ENCODE measurements around the gene MRPL48.
"Not testable (repeated sequence)": the region's sequence is repeated elsewhere in the genome, so short reads cannot be mapped to it uniquely, and the experiment has no call there.

Gene MRPL48

DNA sequence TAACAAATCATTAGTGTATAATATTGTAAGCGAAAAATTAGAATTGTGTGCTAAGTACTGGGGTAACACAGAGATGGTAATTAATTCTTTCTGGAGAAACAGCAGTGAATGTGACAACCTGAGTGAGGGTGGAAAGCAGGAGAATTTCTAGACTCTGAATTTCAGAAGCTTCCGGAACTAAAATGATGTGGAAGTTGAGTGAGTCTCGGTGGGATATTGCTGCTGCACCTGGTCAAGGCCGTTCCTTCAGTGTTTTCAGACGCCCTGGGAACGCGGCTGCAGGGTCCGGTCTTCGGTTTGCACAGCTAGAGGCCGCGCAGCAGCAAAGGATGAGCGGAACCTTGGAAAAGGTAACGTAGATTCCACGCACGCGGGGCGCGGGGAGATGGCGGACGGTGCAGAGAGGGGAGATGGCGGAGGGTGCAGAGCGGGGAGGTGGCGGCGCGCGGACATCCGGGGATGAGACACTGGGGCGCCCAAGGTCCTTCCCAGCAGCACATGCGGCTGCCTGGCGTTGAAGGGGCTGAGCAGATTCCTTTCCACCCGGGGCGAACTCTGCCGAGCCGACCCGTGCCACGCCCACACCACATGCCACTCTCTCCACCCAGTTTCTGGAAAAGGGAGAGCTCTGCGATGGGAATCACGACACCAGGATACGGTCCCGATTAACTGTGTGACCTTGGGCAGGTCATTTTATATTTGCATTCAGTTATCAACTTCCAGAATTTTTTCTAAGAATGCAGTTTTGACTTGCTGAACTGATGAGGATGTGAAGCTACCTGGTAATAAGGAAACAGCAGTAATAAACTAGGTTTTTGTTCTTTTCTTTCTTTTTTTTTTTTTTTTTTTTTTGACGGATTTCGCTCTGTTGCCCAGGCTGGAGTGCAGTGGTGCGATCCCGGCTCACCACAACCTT is at the start of gene MRPL48:
MRPL48 (plus strand) TSS at position 232 of the 916 bp plus-strand sequence; CDS start at position 330, 98 bp downstream.
- Histone ChIP-seq H3K36me3 (ENCODE audit: control insufficient read depth in 5 of 5, insufficient read depth in 5 of 5, low read length in 5 of 5) (no peaks in the 10 kb centered on the region), H3K27me3 (ENCODE audit: control insufficient read depth in 5 of 5, insufficient read depth in 4 of 5, low read length in 5 of 5) (no peaks in the 10 kb centered on the region), H3K4me3 (ENCODE audit: low read depth in 1 of 5, low read length in 5 of 5) (peak within 1 kb of the TSS; percentile 90 to 99 (median 97)), H3K9ac (ENCODE audit: low read length in 5 of 5) (peak within 1 kb of the TSS in 4 of 5 donors; percentile 66 to 86 (median 76)), H3K9me3 (ENCODE audit: control insufficient read depth in 5 of 5, low read length in 5 of 5) (no peaks in the 10 kb centered on the region), H3K27ac (ENCODE audit: low read depth, low read length) (peak within 1 kb of the TSS; percentile 63), H3K4me1 (ENCODE audit: control insufficient read depth in 5 of 5, insufficient read depth in 5 of 5, low read length in 5 of 5) (peaks cover 0 to 24% (median 13%) of the 10 kb centered on the region in 5 donors)

DNA sequence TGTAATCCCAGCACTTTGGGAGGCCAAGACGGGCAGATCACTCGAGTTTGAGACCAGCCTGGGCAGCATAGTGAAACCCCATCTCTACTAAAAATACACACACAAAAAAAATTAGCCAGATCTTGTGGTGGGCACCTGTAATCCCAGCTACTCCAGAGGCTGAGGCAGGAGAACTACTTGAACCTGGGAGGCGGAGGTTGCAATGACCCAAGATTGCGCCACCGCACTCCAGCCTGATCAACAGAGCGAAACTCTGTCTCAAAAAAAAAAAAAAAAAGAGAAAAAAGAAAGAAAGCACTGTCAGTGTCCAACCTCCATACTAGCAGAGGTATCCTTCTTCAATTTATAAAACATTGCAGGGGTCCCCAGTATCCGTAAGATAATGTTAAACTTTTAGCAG is 44.6 kb upstream of the MRPL48 start:
- H3K36me3 ChIP-seq (ENCODE audit: control insufficient read depth in 5 of 5, insufficient read depth in 5 of 5, low read length in 5 of 5) = no peaks in the 10 kb centered on the region
- no peaks in the 10 kb centered on the region for H3K27me3 ChIP-seq (ENCODE audit: control insufficient read depth in 5 of 5, insufficient read depth in 4 of 5, low read length in 5 of 5)
- no peak overlapping the region for H3K9ac ChIP-seq (ENCODE audit: low read length in 5 of 5)
- H3K27ac ChIP-seq (ENCODE audit: low read depth, low read length) = no peak overlapping the region
- no peak overlapping the region for H3K4me3 ChIP-seq (ENCODE audit: low read depth in 1 of 5, low read length in 5 of 5)
- no peaks in the 10 kb centered on the region for H3K9me3 ChIP-seq (ENCODE audit: control insufficient read depth in 5 of 5, low read length in 5 of 5)
- H3K4me1 ChIP-seq (ENCODE audit: control insufficient read depth in 5 of 5, insufficient read depth in 5 of 5, low read length in 5 of 5) = no peaks in the 10 kb centered on the region

DNA sequence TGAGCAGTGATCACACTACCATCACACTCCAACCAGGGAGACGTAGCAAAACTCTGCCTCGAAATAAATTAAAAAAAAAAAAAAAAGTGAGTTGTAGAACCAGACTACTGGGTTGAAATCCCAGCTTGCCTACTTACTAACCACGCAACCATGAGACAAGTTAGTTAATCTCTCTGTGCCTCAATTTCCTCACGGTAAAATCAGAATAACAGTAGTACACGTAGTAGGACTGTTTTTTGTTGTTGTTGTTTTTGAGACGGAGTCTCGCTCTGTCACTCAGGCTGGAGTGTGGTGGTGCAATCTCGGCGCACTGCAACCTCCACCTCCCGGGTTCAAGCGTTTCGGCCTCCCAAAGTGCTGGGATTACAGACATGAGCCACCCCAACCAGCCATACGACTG is 41.0 kb upstream of the MRPL48 start:
- Histone ChIP-seq H3K27me3 (ENCODE audit: control insufficient read depth in 5 of 5, insufficient read depth in 4 of 5, low read length in 5 of 5) (no peaks in the 10 kb centered on the region), H3K36me3 (ENCODE audit: control insufficient read depth in 5 of 5, insufficient read depth in 5 of 5, low read length in 5 of 5) (no peaks in the 10 kb centered on the region), H3K9ac (ENCODE audit: low read length in 5 of 5) (no peak overlapping the region), H3K4me1 (ENCODE audit: control insufficient read depth in 5 of 5, insufficient read depth in 5 of 5, low read length in 5 of 5) (peaks cover 0 to 6% (median 0%) of the 10 kb centered on the region in 5 donors), H3K27ac (ENCODE audit: low read depth, low read length) (no peak overlapping the region), H3K9me3 (ENCODE audit: control insufficient read depth in 5 of 5, low read length in 5 of 5) (no peaks in the 10 kb centered on the region), H3K4me3 (ENCODE audit: low read depth in 1 of 5, low read length in 5 of 5) (no peak overlapping the region)

DNA sequence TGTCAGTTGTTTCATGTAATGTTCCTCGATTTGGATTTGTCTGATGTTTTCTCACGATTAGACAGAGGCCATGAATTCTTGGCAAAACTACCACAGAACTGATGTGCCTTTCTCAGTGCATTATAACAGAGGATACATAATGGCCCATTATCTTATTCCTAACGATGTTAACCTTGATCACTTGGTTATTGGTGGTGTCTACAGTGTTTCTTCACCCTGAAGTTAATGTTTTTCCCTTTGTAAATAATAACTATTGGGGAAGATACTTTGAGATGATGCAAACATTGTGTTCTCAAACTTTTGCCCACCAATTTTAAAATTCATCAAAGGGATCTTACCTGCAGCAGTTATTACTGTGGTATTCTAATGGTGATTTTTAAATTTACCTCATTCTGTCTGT is 39.9 kb upstream of the MRPL48 start:
- Histone ChIP-seq H3K36me3 (ENCODE audit: control insufficient read depth in 5 of 5, insufficient read depth in 5 of 5, low read length in 5 of 5) (no peaks in the 10 kb centered on the region), H3K4me1 (ENCODE audit: control insufficient read depth in 5 of 5, insufficient read depth in 5 of 5, low read length in 5 of 5) (peaks cover 0 to 9% (median 6%) of the 10 kb centered on the region in 5 donors), H3K9ac (ENCODE audit: low read length in 5 of 5) (peak overlapping the region in 1 of 5 donors; percentile 24), H3K4me3 (ENCODE audit: low read depth in 1 of 5, low read length in 5 of 5) (no peak overlapping the region), H3K27ac (ENCODE audit: low read depth, low read length) (no peak overlapping the region), H3K9me3 (ENCODE audit: control insufficient read depth in 5 of 5, low read length in 5 of 5) (no peaks in the 10 kb centered on the region), H3K27me3 (ENCODE audit: control insufficient read depth in 5 of 5, insufficient read depth in 4 of 5, low read length in 5 of 5) (no peaks in the 10 kb centered on the region)

DNA sequence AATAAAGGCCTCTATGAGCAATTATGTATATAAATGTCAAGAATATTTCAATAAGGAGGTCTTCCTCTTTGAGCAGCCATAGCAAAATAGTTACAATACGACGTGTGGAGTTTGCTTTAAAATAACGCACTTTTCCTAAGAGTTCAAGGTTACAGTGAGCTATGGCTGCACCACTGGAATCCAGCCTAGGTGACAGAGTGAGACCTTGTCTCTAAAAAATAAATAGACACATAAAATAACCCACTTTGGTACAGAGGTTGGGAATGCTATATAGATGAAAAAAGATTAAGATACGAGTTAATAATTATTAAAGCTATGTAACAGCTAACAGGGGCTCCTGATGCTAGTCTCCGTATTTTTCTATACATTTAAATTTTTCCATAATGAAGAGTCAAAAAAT is 39.4 kb upstream of the MRPL48 start:
- Histone ChIP-seq H3K9me3 (ENCODE audit: control insufficient read depth in 5 of 5, low read length in 5 of 5) (no peaks in the 10 kb centered on the region), H3K36me3 (ENCODE audit: control insufficient read depth in 5 of 5, insufficient read depth in 5 of 5, low read length in 5 of 5) (no peaks in the 10 kb centered on the region), H3K4me1 (ENCODE audit: control insufficient read depth in 5 of 5, insufficient read depth in 5 of 5, low read length in 5 of 5) (peaks cover 0 to 9% (median 6%) of the 10 kb centered on the region in 5 donors), H3K27ac (ENCODE audit: low read depth, low read length) (no peak overlapping the region), H3K4me3 (ENCODE audit: low read depth in 1 of 5, low read length in 5 of 5) (no peak overlapping the region), H3K9ac (ENCODE audit: low read length in 5 of 5) (no peak overlapping the region), H3K27me3 (ENCODE audit: control insufficient read depth in 5 of 5, insufficient read depth in 4 of 5, low read length in 5 of 5) (no peaks in the 10 kb centered on the region)

DNA sequence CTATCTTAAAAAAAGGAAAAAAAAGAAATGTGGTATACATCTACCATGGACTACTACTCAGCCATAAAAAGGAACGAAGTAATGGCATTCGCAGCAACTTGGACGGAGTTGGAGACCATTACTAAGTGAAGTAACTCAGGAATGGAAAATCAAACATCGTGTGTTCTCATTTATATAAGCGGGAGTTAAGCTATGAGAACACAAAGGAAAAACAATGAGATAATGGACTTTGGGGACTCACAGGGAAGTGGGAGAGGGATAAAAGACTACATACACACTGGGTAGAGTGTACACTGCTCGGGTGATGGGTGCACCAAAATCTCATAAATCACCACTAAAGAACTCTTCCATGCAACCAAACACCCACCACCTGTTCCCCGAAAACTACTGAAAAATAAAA is 38.6 kb upstream of the MRPL48 start:
- no peaks in the 10 kb centered on the region for H3K27me3 ChIP-seq (ENCODE audit: control insufficient read depth in 5 of 5, insufficient read depth in 4 of 5, low read length in 5 of 5)
- H3K4me3 ChIP-seq (ENCODE audit: low read depth in 1 of 5, low read length in 5 of 5) = no peak overlapping the region
- H3K27ac ChIP-seq (ENCODE audit: low read depth, low read length) = no peak overlapping the region
- peaks cover 0 to 3% (median 0%) of the 10 kb centered on the region in 5 donors for H3K36me3 ChIP-seq (ENCODE audit: control insufficient read depth in 5 of 5, insufficient read depth in 5 of 5, low read length in 5 of 5)
- H3K9ac ChIP-seq (ENCODE audit: low read length in 5 of 5) = peak overlapping the region in 1 of 5 donors; percentile 39
- no peaks in the 10 kb centered on the region for H3K9me3 ChIP-seq (ENCODE audit: control insufficient read depth in 5 of 5, low read length in 5 of 5)
- H3K4me1 ChIP-seq (ENCODE audit: control insufficient read depth in 5 of 5, insufficient read depth in 5 of 5, low read length in 5 of 5) = peaks cover 0 to 9% (median 6%) of the 10 kb centered on the region in 5 donors

DNA sequence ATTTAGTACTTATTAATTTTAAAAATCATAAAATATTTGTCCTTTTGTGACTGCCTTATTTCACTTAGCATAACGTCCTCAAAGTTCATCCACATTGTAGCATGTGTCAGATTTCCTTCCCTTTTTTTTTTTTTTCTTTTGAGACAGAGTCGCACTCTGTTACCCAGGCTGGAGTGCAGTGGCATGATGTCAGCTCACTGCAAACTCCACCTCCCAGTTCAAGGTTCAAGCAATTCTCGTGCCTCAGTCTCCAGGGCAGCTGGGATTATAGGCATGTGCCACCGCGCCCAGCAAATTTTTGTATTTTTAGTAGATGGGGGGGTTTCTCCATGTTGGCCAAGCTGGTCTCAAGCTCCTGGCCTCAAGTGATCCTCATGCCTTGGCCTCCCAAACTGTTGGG is 37.4 kb upstream of the MRPL48 start:
- H3K4me3 ChIP-seq (ENCODE audit: low read depth in 1 of 5, low read length in 5 of 5) = no peak overlapping the region
- H3K36me3 ChIP-seq (ENCODE audit: control insufficient read depth in 5 of 5, insufficient read depth in 5 of 5, low read length in 5 of 5) = peaks cover 0 to 3% (median 0%) of the 10 kb centered on the region in 5 donors
- no peaks in the 10 kb centered on the region for H3K9me3 ChIP-seq (ENCODE audit: control insufficient read depth in 5 of 5, low read length in 5 of 5)
- H3K9ac ChIP-seq (ENCODE audit: low read length in 5 of 5) = no peak overlapping the region
- no peaks in the 10 kb centered on the region for H3K27me3 ChIP-seq (ENCODE audit: control insufficient read depth in 5 of 5, insufficient read depth in 4 of 5, low read length in 5 of 5)
- H3K4me1 ChIP-seq (ENCODE audit: control insufficient read depth in 5 of 5, insufficient read depth in 5 of 5, low read length in 5 of 5) = peaks cover 0 to 9% (median 6%) of the 10 kb centered on the region in 5 donors
- H3K27ac ChIP-seq (ENCODE audit: low read depth, low read length) = no peak overlapping the region

DNA sequence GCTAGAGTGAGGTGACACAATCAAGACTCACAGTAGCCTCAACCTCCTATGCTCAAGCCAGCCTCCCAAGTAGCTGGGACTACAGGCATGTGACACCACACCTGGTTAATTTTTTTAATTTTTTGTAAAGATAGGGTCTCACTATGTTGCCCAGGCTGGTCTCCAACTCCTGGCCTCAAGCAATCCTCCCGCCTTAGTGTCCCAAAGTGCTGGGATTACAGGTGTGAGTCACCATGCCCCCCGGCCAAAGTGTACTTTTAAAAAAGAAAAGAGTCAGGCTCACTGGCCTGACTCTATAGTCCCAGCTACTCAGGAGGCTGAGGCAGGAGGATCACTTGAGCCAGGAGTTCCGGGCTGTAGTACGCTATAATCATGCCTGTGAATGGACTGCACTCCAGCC is 36.8 kb upstream of the MRPL48 start:
- not testable (repeated sequence) for H3K9ac ChIP-seq (ENCODE audit: low read length in 5 of 5); H3K4me1 ChIP-seq (ENCODE audit: control insufficient read depth in 5 of 5, insufficient read depth in 5 of 5, low read length in 5 of 5); H3K36me3 ChIP-seq (ENCODE audit: control insufficient read depth in 5 of 5, insufficient read depth in 5 of 5, low read length in 5 of 5); H3K27ac ChIP-seq (ENCODE audit: low read depth, low read length); H3K27me3 ChIP-seq (ENCODE audit: control insufficient read depth in 5 of 5, insufficient read depth in 4 of 5, low read length in 5 of 5); H3K4me3 ChIP-seq (ENCODE audit: low read depth in 1 of 5, low read length in 5 of 5); H3K9me3 ChIP-seq (ENCODE audit: control insufficient read depth in 5 of 5, low read length in 5 of 5)

DNA sequence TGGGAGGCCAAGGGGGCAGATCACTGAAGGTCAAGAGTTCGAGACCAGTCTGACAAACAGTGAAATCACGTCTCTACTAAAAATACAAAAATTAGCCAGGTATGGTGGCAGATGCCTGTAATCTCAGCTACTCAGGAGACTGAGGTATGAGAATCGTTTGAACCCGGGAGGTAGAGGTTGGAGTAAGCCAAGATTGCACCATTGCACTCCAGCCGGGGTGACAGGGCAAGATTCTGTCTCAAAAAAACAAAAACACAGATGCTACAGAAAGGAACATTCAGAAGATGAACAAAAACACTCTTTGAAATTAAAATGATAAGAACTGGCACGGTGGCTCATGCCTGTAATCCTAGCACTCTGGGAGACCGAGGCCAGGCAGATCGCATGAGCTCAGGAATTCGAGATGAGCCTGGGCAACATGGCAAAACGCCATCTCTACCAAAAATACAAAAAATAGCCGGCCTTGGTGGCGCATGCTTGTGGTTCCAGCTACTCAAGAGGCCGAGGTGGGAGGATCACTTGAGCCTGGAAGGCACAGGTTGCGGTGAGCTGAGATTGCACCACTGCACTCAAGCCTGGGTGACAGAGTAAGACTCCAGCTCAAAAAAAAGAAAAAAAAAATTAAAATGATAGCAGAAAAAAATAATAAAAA is 35.3 kb upstream of the MRPL48 start:
- Histone ChIP-seq H3K9me3 (ENCODE audit: control insufficient read depth in 5 of 5, low read length in 5 of 5) (no peaks in the 10 kb centered on the region), H3K4me3 (ENCODE audit: low read depth in 1 of 5, low read length in 5 of 5) (no peak overlapping the region), H3K4me1 (ENCODE audit: control insufficient read depth in 5 of 5, insufficient read depth in 5 of 5, low read length in 5 of 5) (peaks cover 0 to 9% (median 6%) of the 10 kb centered on the region in 5 donors), H3K27ac (ENCODE audit: low read depth, low read length) (no peak overlapping the region), H3K27me3 (ENCODE audit: control insufficient read depth in 5 of 5, insufficient read depth in 4 of 5, low read length in 5 of 5) (no peaks in the 10 kb centered on the region), H3K9ac (ENCODE audit: low read length in 5 of 5) (no peak overlapping the region), H3K36me3 (ENCODE audit: control insufficient read depth in 5 of 5, insufficient read depth in 5 of 5, low read length in 5 of 5) (peaks cover 0 to 3% (median 0%) of the 10 kb centered on the region in 5 donors)

DNA sequence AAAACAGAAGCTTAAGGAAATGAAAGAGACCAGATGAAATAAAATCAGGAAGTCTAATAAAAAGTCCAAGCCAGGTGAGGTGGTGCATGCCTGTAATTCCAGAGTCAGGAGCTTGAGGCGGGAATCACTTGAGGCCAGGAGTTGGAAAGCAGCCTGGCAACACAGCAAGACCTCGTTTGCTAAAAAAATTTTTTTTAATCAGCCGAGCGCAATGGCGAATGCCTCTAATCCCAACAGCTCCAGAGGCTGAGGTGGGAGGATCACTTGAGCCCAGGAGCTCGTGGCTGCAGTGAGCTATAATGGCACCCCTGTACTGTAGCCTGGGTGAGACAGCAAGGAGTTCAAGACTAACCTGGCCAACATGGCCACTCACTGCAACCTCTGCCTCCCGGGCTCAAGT is 34.8 kb upstream of the MRPL48 start:
- Histone ChIP-seq H3K4me1 (ENCODE audit: control insufficient read depth in 5 of 5, insufficient read depth in 5 of 5, low read length in 5 of 5) (peaks cover 0 to 12% (median 7%) of the 10 kb centered on the region in 5 donors), H3K4me3 (ENCODE audit: low read depth in 1 of 5, low read length in 5 of 5) (no peak overlapping the region)

More for the DNA sequence above, 34.8 kb upstream of the MRPL48 start:
- Histone ChIP-seq H3K36me3 (ENCODE audit: control insufficient read depth in 5 of 5, insufficient read depth in 5 of 5, low read length in 5 of 5) (peaks cover 0 to 3% (median 0%) of the 10 kb centered on the region in 5 donors), H3K9me3 (ENCODE audit: control insufficient read depth in 5 of 5, low read length in 5 of 5) (no peaks in the 10 kb centered on the region), H3K27ac (ENCODE audit: low read depth, low read length) (no peak overlapping the region), H3K9ac (ENCODE audit: low read length in 5 of 5) (no peak overlapping the region), H3K27me3 (ENCODE audit: control insufficient read depth in 5 of 5, insufficient read depth in 4 of 5, low read length in 5 of 5) (no peaks in the 10 kb centered on the region)

Data from subcutaneous abdominal adipose tissue (tissue), 5 donors.